Esophagus squamous epithelium (tissue), 4 donors: ENCODE data around the gene PAPPA.

Experiments
- POLR2A ChIP-seq, 4 donors: fragments of 450-650 bp; IDR thresholded peaks; one replicate each; pipeline ENCODE4 v1.6.1; 2017; ENCODE audit warnings: antibody characterized with exemption in 4 of 4, mild to moderate bottlenecking in 4 of 4, moderate library complexity in 3 of 4
- TF ChIP-seq, protein P1 (sequence below), 6 experiments: fragments of 450-650 bp in 4 of 6; fragments of 200-600 bp in 2 of 6; sonication (generic) in 2 of 6; IDR thresholded peaks; one replicate each; pipeline ENCODE4 v1.5.1; 2016 to 2019; ENCODE audit warnings: antibody characterized with exemption in 6 of 6, mild to moderate bottlenecking in 4 of 6, moderate library complexity in 4 of 6

DNA sequence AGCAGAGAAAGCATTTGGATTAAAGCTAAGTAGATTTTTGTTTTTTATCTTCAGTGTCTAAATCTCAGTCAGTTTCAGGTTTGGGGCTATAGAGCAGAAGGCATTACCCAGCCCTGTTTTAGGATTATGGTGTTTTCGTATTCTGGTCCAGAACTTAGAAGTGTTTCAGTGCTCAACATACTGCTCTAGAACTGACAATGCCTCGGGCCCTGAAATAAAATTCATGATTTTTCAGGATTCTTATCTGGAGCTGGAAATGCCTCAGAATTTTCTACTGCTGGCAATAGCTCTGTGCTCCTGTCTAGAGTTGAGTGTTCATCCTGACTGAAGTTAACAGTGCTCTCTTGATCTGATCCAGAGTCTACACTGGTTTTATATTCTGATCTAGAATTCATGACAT, 163.9 kb downstream of the PAPPA start:
- TF ChIP-seq, protein P1, sequence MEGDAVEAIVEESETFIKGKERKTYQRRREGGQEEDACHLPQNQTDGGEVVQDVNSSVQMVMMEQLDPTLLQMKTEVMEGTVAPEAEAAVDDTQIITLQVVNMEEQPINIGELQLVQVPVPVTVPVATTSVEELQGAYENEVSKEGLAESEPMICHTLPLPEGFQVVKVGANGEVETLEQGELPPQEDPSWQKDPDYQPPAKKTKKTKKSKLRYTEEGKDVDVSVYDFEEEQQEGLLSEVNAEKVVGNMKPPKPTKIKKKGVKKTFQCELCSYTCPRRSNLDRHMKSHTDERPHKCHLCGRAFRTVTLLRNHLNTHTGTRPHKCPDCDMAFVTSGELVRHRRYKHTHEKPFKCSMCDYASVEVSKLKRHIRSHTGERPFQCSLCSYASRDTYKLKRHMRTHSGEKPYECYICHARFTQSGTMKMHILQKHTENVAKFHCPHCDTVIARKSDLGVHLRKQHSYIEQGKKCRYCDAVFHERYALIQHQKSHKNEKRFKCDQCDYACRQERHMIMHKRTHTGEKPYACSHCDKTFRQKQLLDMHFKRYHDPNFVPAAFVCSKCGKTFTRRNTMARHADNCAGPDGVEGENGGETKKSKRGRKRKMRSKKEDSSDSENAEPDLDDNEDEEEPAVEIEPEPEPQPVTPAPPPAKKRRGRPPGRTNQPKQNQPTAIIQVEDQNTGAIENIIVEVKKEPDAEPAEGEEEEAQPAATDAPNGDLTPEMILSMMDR (IDR thresholded peaks at IDR 0.05) = no peak
- TF ChIP-seq POLR2A (IDR thresholded peaks at IDR 0.05) = no peak
